A673 (cell line): Measurements from ENCODE around the gene BEGAIN. TPM values are rescaled to one million over a fixed set of nuclear protein-coding genes. Genes with fewer than 3 reads are reported as not detected.

Source experiments
- BruUV-seq: library from RNA; stranded (reverse); fragments of 400-500 nt; replicated peaks from 2 replicates; lab custom pipeline; 2021; lab: Mats Ljungman, UMichigan
- CTCF ChIA-PET: fragments of 300-600 bp; sonication (Branson Sonifier 250); formaldehyde crosslinking; loops from one replicate; lab custom pipeline; 2022; ENCODE audit warnings: antibody characterized with exemption; lab: Charles Lee
- POLR2A ChIA-PET: fragments of 300-600 bp; sonication (Branson Sonifier 250); formaldehyde crosslinking; loops from one replicate; lab custom pipeline; 2022; ENCODE audit warnings: antibody characterized with exemption; ENCODE audit not compliant: low non-redundant PET; lab: Charles Lee
- DNase-seq: peaks from one replicate; pipeline ENCODE4 v3.0.0-alpha.2; 2015; ENCODE audit warnings: low spot score
- H3K27ac ChIP-seq: fragments of 200-600 bp; sonication (generic); 2 replicates; pipeline ENCODE4 v1.5.1; 2016; ENCODE audit warnings: mixed run types, low read depth, mild to moderate bottlenecking, mixed read lengths, antibody characterized with exemption, low read length; ENCODE audit not compliant: poor library complexity, severe bottlenecking
- H3K27me3 ChIP-seq: fragments of 200-600 bp; sonication (generic); replicated peaks from 2 replicates; pipeline ENCODE4 v1.6.1; 2017; ENCODE audit warnings: mixed run types, low read depth, mild to moderate bottlenecking, mixed read lengths, antibody characterized with exemption, low read length; ENCODE audit not compliant: insufficient read depth, poor library complexity
- H3K36me3 ChIP-seq: fragments of 200-600 bp; sonication (generic); 2 replicates; pipeline ENCODE4 v1.6.1; 2016; ENCODE audit warnings: mixed run types, mild to moderate bottlenecking, mixed read lengths, antibody characterized with exemption, low read length; ENCODE audit not compliant: insufficient read depth, poor library complexity, severe bottlenecking
- H3K4me1 ChIP-seq: fragments of 200-600 bp; sonication (generic); 2 replicates; pipeline ENCODE4 v1.6.1; 2017; ENCODE audit warnings: mixed run types, mild to moderate bottlenecking, mixed read lengths, antibody characterized with exemption, low read length; ENCODE audit not compliant: insufficient read depth, poor library complexity, severe bottlenecking
- H3K4me3 ChIP-seq: fragments of 200-600 bp; sonication (generic); 2 replicates; pipeline ENCODE4 v1.5.1; 2016; ENCODE audit warnings: low read depth, mixed run types, mild to moderate bottlenecking, mixed read lengths, low read length; ENCODE audit not compliant: poor library complexity, severe bottlenecking
- H3K9me3 ChIP-seq: fragments of 200-600 bp; sonication (generic); 2 replicates; pipeline ENCODE4 v1.6.1; 2016; ENCODE audit warnings: mixed run types, low read depth, mild to moderate bottlenecking, mixed read lengths, antibody characterized with exemption, low read length; ENCODE audit not compliant: poor library complexity, severe bottlenecking
- CTCF ChIP-seq: fragments of 300-800, 200-600 bp; sonication (generic); conservative IDR thresholded peaks from 2 replicates; pipeline ENCODE4 v1.5.1; 2017; ENCODE audit warnings: low read depth, mild to moderate bottlenecking, antibody characterized with exemption, low read length, moderate library complexity, mixed read lengths
- EZH2 ChIP-seq: fragments of 200-600 bp; sonication (generic); IDR thresholded peaks from 2 replicates; pipeline ENCODE4 v1.6.1; 2017; ENCODE audit warnings: borderline replicate concordance, low read depth, mild to moderate bottlenecking, mixed read lengths, antibody characterized with exemption, low read length; ENCODE audit not compliant: poor library complexity, severe bottlenecking
- intact Hi-C: fragments of 100-400 bp; cut with micrococcal nuclease; formaldehyde crosslinking; loops from one replicate; pipeline ENCODE4 v1.10.0; 2022; ENCODE audit not compliant: unreplicated experiment
- total RNA-seq: library from RNA; stranded (reverse); gene quantifications from 2 replicates; pipeline ENCODE4 v1.2.3, GENCODE V29; 2021

Gene BEGAIN
- total RNA-seq, 1 experiment from 2014 or later, result 0.84 TPM

GRCh38 chr14:100487304-100487703 lies 99.9 kb downstream of the BEGAIN start:
- no peaks in the 10 kb centered on the region for H3K9me3 ChIP-seq
- TF ChIP-seq CTCF, result no peak
- no peak for TF ChIP-seq EZH2
- no peak overlapping the region for H3K4me3 ChIP-seq
- H3K27me3 ChIP-seq, result no peaks in the 10 kb centered on the region
- no peak overlapping the region for H3K27ac ChIP-seq
- no peaks in the 10 kb centered on the region for H3K36me3 ChIP-seq
- POLR2A ChIA-PET, result no interaction called here
- intact Hi-C loops, result no loop called here
- H3K4me1 ChIP-seq, result no peaks in the 10 kb centered on the region
- CTCF ChIA-PET, result no interaction called here
- DNase-seq, result no peak
- no TSS peak for BruUV-seq

Other genes with a start within 250 kb of the BEGAIN start
- 8.7 and 9.4 TPM in 2 replicates for gene WDR25, start 210.9 kb downstream of the BEGAIN start, total RNA-seq
- gene DLK1, start 139.5 kb upstream of the BEGAIN start, total RNA-seq, result not detected in 2 replicates
- gene MEG3, start 238.7 kb upstream of the BEGAIN start, total RNA-seq, result 51.0 and 58.7 TPM in 2 replicates